ENCODE data around the gene MYOD1.

The MYOD1 gene

GRCh38 chr11:17725174-17725573 lies 5.8 kb downstream of the MYOD1 start:
- Histone ChIP-seq H3K4me3 (ENCODE audit: low read depth, low read length, poor library complexity, severe bottlenecking) (no peak overlapping the region), H3K36me3 (ENCODE audit: insufficient read depth, low read length) (no peaks in the 10 kb centered on the region), H4K20me1 (ENCODE audit: insufficient read depth, low read length) (no peaks in the 10 kb centered on the region), H3F3A (ENCODE audit: insufficient read depth, low read length) (no peaks in the 10 kb centered on the region), H3K9me2 (ENCODE audit: low read depth, low read length) (no peaks in the 10 kb centered on the region), H2AFZ (ENCODE audit: low read length) (no peak overlapping the region), H3K4me1 (ENCODE audit: insufficient read depth, low read length, severe bottlenecking) (no peaks in the 10 kb centered on the region), H3K27me3 (ENCODE audit: insufficient read depth, low read length) (no peaks in the 10 kb centered on the region), H3K9ac (ENCODE audit: low read length) (no peak overlapping the region), H3K27ac (ENCODE audit: low read depth, low read length, poor library complexity, severe bottlenecking) (no peak overlapping the region), H3K4me2 (ENCODE audit: low read length) (no peak overlapping the region), H3K79me2 (ENCODE audit: insufficient read depth, low read length) (no peaks in the 10 kb centered on the region), H3K9me3 (ENCODE audit: low read length) (no peaks in the 10 kb centered on the region)
- TF ChIP-seq EZH2 (IDR thresholded peaks at IDR 0.05; ENCODE audit: borderline replicate concordance, low read length), result no peak
- TF ChIP-seq CTCF (IDR thresholded peaks at IDR 0.05; ENCODE audit: low read length), result no peak

- no peak overlapping the region for H3K9ac ChIP-seq (ENCODE audit: low read length)
- H2AFZ ChIP-seq (ENCODE audit: low read length), result no peak overlapping the region
- H3K4me1 ChIP-seq (ENCODE audit: insufficient read depth, low read length, severe bottlenecking), result peaks cover 4% of the 10 kb centered on the region
- no peak overlapping the region for H3K27ac ChIP-seq (ENCODE audit: low read depth, low read length, poor library complexity, severe bottlenecking)
- H3K9me2 ChIP-seq (ENCODE audit: low read depth, low read length), result no peaks in the 10 kb centered on the region
- no peak overlapping the region for H3K4me3 ChIP-seq (ENCODE audit: low read depth, low read length, poor library complexity, severe bottlenecking)
- no peak overlapping the region for H3K4me2 ChIP-seq (ENCODE audit: low read length)
- no peaks in the 10 kb centered on the region for H3K27me3 ChIP-seq (ENCODE audit: insufficient read depth, low read length)
- H3K79me2 ChIP-seq (ENCODE audit: insufficient read depth, low read length), result no peaks in the 10 kb centered on the region
- H3K36me3 ChIP-seq (ENCODE audit: insufficient read depth, low read length), result no peaks in the 10 kb centered on the region
- no peaks in the 10 kb centered on the region for H3K9me3 ChIP-seq (ENCODE audit: low read length)
- H3F3A ChIP-seq (ENCODE audit: insufficient read depth, low read length), result no peaks in the 10 kb centered on the region
- H4K20me1 ChIP-seq (ENCODE audit: insufficient read depth, low read length), result no peaks in the 10 kb centered on the region
- no peak for TF ChIP-seq CTCF (IDR thresholded peaks at IDR 0.05; ENCODE audit: low read length)
- no peak for TF ChIP-seq EZH2 (IDR thresholded peaks at IDR 0.05; ENCODE audit: borderline replicate concordance, low read length)
Observed at GRCh38 chr11:17730137-17730536, 10.8 kb downstream of the MYOD1 start.

GRCh38 chr11:17730608-17731462 lies 11.5 kb downstream of the MYOD1 start:
- H2AFZ ChIP-seq (ENCODE audit: low read length), result no peak overlapping the region
- no peak overlapping the region for H3K4me2 ChIP-seq (ENCODE audit: low read length)

More at GRCh38 chr11:17730608-17731462, 11.5 kb downstream of the MYOD1 start:
- Histone ChIP-seq H3K9me2 (ENCODE audit: low read depth, low read length) (no peaks in the 10 kb centered on the region), H4K20me1 (ENCODE audit: insufficient read depth, low read length) (no peaks in the 10 kb centered on the region), H3K27me3 (ENCODE audit: insufficient read depth, low read length) (no peaks in the 10 kb centered on the region), H3F3A (ENCODE audit: insufficient read depth, low read length) (no peaks in the 10 kb centered on the region), H3K9me3 (ENCODE audit: low read length) (no peaks in the 10 kb centered on the region), H3K4me3 (ENCODE audit: low read depth, low read length, poor library complexity, severe bottlenecking) (no peak overlapping the region), H3K27ac (ENCODE audit: low read depth, low read length, poor library complexity, severe bottlenecking) (no peak overlapping the region), H3K4me1 (ENCODE audit: insufficient read depth, low read length, severe bottlenecking) (peaks cover 4% of the 10 kb centered on the region), H3K79me2 (ENCODE audit: insufficient read depth, low read length) (no peaks in the 10 kb centered on the region), H3K9ac (ENCODE audit: low read length) (no peak overlapping the region), H3K36me3 (ENCODE audit: insufficient read depth, low read length) (no peaks in the 10 kb centered on the region)
- TF ChIP-seq CTCF (IDR thresholded peaks at IDR 0.05; ENCODE audit: low read length) (peak; percentile 70), EZH2 (IDR thresholded peaks at IDR 0.05; ENCODE audit: borderline replicate concordance, low read length) (no peak)

All from OCI-LY1 (cell line).